ENCODE results near the gene NAA50.

The NAA50 gene

DNA sequence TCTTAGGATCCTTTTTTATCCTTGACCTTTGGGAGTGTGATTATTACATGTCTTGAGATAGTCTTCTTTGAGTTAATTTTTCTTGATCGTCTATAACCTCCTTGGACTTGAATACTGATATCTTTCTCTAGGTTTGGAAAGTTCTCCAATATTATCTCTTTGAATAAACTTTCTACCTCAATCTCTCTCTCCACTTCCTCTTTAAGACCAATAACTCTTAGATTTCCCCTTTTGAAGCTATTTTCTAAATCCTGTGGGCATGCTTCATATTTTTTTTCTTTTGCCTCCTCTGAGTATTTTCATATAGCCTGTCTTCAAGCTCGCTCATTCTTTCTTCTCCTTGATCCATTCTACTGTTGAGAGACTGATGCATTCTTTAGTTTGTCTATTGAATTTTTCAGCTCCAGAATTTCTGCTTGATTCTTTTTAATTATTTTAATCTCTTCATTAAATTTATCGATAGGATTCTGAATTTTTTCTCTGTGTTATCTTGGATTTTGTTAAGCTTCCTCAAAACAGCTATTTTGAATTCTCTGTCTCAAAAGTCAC is 61.7 kb downstream of the NAA50 start:
- DNase-seq = no peak

DNA sequence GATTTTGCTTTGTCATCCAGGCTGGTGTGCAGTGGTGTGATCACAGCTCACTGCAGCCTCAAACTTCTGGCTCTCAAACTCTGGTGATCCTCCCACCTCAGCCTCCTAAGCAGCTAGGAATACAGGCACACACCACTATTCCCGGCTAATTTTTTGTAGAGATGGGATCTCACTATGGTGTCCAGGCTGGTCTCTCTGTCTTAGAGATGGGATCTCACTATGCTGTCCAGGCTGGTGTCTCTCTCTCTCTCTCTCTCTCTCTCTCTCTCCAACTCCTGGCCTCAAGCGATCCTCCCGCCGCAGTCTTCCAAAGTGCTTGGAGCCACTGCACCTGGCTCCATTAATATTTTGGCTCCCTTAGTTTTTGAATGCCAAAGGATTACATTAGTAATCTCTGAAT is 67.3 kb downstream of the NAA50 start:
- no peak for DNase-seq

DNA sequence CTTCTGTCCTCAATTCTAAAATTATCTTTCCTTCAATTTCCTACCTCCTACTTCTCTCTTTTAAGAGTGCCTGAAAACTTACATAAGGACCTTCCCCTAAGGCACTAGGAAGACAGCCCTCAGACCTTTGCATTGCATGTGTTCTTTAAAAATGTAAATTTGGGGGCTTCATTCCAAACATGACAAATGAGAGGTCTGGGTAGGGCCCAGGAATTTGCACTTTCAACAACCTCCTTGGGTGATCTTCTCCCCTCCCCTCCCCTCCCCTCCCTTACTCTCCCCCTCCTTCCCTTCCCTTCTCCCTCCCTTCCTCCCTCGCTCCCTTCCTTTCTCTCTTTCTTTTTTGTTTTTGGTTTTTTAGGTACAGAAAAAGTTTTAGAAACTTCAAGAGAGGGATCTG is 68.3 kb downstream of the NAA50 start:
- DNase-seq = no peak

DNA sequence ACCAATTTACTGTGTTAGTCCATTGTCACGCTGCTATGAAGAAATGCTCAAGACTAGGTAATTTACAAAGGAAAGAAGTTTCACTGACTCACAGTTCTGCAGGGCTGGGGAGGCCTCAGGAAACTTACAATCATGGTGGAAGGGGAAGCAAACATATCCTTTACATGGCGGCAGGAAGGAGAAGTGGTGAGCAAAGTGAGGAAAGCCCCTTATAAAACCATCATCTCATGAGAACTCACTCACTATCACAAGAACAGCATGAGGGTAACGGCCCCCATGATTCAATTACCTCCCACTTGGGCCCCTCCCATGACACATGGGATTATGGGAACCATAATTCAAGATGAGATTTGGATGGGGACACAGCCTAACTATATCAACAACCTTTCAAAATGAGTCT is 69.8 kb downstream of the NAA50 start:
- no peak for DNase-seq

DNA sequence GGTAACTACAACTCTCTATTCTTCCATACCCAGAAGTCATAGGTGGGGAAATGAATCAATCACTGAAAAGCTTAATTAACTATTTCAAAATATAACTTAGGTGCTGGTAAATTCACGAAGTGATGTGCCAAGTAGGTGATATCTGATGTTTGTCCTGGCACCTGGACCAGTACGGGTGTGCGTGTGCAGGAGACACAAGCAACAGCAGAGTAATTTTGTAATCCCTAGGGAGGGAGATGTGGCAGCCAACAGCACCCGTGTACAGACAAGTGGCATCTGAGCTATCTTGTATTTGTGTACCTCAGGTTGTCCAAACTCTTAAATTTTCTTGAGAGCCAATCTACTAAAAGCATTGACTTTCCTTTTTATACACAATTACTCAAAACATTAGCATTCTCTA is 72.5 kb downstream of the NAA50 start:
- DNase-seq = no peak

DNA sequence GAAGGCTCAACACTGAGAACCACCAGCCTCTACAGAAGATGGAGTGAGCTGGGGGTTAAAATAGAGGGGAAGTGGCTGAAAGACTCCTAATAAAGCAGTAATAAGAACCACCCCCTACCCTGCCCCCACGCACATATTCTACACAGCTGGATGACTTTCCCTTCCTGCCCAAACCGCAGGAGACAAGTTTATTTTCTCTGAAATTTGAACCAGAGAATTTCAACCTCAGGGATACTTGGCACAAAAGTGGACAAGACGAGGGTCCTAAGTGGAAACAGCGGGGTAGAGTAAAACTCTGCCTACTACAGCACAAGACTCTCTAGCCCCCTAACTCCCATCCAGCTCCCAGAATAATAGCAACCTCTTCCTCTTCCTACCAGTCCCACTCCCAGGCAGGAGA is 78.0 kb downstream of the NAA50 start:
- no peak for DNase-seq
